Cortex of kidney (tissue), 1 donor: Measurements from ENCODE around the gene PSD.

Experiments used
- DNase-seq: peaks from one replicate; lab custom pipeline; 2025; lab: John Stamatoyannopoulos, UW

PSD gene

GRCh38 chr10:102403115-102403514 lies 15.5 kb downstream of the PSD start:
- DNase-seq, result no peak

GRCh38 chr10:102402512-102402896 lies 16.1 kb downstream of the PSD start:
- DNase-seq, result no peak

- DNase-seq, result no peak
These were observed 16.7 kb downstream of the PSD start for GRCh38 chr10:102401735-102402511.

DNA sequence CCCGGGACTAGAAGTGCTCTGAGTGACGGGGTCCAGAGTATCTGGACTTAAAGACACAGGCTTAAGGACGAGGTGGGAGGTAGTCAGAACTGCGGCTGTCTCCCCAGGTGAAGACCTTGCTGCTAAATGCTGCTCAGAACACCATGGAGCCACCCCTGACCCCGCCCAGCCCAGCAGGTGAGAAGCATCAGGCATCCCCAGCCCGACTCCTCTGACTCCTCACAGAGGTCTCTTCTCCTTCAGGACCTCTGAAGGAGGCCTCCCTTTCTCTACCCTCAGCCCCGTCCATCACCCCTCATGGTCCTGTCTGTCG lies 17.3 kb downstream of the PSD start:
- no peak for DNase-seq

DNA sequence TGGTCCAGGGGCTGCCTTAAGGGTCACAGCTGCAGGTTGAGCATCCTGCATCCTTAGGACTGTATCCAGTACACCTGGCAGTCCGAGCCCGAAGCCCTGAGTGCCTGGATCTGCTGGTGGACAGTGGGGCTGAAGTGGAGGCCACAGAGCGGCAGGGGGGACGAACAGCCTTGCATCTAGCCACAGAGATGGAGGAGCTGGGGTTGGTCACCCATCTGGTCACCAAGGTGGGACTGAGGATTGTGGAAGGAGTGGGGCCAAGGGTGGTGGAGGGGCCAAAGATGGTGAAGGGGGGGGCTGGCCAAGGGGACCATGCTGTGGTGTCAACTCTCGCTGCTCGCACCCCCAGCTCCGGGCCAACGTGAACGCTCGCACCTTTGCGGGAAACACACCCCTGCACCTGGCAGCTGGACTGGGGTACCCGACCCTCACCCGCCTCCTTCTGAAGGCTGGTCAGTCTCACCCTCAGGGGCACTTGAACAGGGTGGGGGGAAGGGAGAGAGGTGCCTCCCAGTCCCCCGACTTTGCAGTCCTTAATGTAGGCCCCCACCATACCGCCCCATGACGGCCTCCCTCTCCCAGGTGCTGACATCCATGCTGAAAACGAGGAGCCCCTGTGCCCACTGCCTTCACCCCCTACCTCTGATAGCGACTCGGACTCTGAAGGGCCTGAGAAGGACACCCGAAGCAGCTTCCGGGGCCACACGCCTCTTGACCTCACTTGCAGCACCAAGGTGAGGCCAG lies 17.8 kb downstream of the PSD start:
- no peak for DNase-seq

DNA sequence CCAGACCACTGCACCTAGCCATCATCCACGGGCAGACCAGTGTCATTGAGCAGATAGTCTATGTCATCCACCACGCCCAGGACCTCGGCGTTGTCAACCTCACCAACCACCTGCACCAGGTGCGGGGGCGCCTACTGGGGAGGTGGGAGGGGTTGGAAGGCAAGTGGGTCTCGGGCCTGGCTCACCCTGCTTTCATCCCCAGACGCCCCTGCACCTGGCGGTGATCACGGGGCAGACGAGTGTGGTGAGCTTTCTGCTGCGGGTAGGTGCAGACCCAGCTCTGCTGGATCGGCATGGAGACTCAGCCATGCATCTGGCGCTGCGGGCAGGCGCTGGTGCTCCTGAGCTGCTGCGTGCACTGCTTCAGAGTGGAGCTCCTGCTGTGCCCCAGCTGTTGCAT lies 18.5 kb downstream of the PSD start:
- no peak for DNase-seq

DNA sequence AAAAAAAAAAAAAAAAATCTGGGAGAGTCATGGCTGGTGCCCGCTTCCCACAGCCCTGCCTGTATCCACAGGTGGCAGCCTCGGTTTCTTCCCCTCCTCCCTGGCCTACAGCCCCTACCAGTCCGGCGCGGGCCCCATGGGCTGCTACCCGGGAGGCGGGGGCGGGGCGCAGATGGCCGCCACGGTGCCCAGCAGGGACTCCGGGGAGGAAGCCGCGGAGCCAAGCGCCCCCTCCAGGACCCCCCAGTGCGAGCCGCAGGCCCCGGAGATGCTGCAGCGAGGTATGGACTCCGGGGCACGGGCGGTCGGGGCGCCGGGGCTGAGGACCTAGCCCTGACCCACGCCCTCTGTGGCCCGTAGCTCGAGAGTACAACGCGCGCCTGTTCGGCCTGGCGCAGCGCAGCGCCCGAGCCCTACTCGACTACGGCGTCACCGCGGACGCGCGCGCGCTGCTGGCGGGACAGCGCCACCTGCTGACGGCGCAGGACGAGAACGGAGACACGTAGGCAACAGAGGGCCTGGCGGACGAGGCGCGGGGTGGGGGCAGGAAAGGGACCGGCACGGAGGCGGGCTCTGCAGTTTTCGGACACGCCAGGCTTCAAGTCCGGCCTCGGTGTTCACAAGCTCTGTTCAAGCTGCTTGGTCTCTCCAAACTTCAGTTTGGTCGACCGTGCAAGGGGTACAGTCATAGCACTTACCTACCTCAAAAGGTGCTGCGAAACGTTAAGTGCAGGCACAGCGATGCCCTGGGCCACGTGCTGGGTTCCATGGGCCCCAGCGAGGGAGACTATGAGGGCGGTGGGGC lies 19.2 kb downstream of the PSD start:
- peak; percentile 52 for DNase-seq

GRCh38 chr10:102398172-102399020 lies 20.2 kb downstream of the PSD start:
- no peak for DNase-seq

DNA sequence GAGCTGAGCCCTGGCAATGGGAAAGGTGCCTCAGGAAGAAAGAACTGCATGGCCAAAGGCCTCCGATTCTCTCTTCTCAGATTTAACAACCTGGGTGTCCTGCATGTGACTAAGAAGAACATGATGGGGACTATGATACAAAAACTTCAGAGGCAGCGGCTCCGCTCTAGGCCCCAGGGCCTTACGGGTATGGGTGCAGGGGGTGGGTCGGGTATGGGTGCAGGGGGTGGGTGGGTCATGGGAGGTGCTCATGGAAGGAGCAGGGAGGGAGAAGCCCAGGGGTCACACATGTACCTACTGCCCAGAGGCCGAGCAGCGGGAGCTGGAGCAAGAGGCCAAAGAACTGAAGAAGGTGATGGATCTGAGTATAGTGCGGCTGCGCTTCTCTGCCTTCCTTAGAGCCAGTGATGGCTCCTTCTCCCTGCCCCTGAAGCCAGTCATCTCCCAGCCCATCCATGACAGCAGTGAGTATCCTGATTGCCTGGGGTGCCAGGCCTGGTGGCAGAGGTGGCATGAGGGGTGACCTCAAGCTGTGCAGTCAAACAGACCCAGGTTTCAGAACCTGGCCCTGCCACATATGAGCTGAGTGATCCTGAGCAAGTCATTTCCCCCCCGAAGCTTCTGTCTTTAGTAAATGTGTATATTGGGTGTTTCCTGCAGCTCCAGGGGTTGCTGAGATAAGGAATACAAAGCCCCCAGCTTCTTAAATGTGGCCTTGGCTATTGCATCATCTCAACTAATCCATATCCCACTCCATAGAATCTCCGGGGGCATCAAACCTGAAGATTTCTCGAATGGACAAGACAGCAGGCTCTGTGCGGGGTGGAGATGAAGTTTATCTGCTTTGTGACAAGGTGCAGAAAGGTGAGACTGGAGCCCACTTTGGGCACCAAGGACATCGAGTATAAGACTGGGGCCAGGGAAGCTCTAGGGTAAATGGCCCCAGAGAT lies 21.1 kb downstream of the PSD start:
- no peak for DNase-seq

GRCh38 chr10:102396730-102397151 lies 21.8 kb downstream of the PSD start:
- no peak for DNase-seq

DNA sequence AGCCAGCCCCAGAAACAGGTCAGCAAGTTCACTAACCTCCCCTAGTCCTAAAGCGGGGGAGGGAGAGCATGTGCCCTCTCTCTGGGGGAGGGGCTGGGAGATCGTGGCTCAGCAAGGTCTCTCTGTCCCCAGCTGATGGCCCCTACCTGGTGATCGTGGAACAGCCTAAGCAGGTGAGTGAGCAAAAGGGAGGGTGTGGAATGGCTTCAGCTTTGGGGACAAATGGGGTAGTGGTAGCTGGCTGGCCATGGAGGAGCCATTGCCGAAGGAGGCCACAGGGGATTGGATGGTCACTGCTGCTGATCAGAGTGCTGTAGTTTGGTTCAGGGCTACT lies 22.3 kb downstream of the PSD start:
- no peak for DNase-seq

- DNase-seq, result no peak
These were observed 22.9 kb downstream of the PSD start, which contains the start of gene NFKB2 for GRCh38 chr10:102395400-102396316. TSS of gene NFKB2 (plus strand) at chr10:102395705. CDS start at chr10:102395960, 255 bp downstream.

DNA sequence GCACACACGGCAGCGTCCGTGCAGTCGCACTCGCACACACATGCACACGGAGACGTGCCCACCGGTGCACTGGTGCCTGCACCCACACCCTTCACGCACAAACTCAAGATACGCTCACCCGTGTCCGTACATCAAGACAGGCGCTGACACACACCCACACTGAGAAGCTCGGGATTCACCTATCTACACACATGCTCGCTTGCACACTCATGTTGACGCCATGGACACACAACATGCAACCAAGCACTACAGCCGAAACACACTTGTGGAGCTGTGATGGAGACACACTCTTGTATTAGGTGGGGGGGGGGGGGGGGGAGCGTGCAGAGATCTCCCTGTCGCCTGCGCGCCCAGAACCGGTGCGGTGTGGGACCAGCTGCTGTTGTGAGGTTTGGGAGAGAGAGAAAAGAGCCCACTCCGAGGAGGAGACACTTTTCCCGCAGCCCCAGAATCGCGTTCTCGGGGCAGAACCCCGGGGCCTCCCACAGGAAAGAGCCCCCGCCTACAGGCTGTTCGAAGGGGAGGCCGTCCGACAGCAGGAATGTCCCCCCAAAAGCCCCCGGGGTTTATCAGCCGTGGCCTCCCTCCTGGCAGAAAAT lies 23.7 kb downstream of the PSD start:
- no peak for DNase-seq

GRCh38 chr10:102394079-102394800 lies 24.3 kb downstream of the PSD start:
- DNase-seq, result peak; percentile 94

DNA sequence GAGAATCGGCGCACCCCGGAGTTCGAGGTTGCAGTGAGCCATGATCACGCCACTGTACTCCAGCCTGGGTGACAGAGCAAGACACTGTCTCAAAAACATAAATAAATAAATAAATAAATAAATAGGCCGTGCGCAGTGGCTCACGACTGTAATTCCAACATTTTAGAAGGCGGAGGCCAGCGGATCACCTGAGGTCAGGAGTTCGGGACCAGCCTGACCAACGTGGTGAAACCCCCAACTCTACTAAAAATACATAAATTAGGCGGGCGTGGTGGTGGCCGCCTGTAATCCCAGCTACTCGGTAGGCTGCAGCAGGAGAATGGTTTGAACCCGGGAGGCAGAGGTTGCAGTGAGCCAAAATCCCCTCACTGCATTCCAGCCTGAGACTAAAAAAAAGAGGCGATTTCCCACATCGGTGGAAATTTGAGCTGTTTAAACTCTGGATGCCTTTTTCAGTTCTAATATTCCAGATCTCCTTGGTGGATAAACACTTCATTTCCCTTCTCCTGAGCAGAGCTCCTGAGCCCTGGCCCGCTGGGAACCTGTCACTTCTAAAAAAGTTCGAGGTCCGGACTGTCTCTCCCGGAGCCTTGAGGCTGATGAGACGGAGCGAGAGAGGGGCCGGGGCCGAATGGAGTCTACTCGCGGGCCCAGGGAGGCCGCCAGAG lies 25.0 kb downstream of the PSD start:
- no peak for DNase-seq

DNA sequence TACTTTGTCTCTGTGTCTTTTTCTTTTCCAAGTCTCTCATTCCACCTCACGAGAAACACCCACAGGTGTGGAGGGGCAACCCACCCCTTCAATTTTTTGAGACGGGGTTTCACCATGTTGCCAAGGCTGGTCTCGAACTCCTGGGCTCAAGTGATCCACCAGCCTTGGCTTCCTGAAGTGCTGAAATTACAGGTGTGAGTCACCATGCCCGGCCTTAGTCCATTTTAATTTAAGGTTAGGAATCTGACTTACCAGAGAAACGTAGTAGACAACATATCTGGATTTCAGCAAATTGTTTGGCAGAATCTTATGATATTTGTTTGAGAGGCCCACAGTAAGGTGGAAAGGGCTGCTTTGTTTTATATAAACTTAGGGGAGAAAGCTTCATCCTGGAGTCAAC lies 26.3 kb downstream of the PSD start:
- no peak for DNase-seq

GRCh38 chr10:102389894-102390293 lies 28.7 kb downstream of the PSD start:
- no peak for DNase-seq
